Measurements from ENCODE around the gene NTRK2. TPM values are rescaled to one million over a fixed set of nuclear protein-coding genes. Genes with fewer than 3 reads are reported as not detected.

Gene NTRK2
- total RNA-seq, 4 donors from 2014 or later, result 2.9 to 15.9 (median 8.4) TPM

GRCh38 chr9:84808416-84808815 lies 138.9 kb downstream of the NTRK2 start:
- no peak for DNase-seq
- Histone ChIP-seq H3K4me3 (no peak overlapping the region), H3K27me3 (no peaks in the 10 kb centered on the region), H3K27ac (no peak overlapping the region), H3K9me3 (no peaks in the 10 kb centered on the region), H3K36me3 (no peaks in the 10 kb centered on the region), H3K4me1 (peaks cover 0 to 5% (median 0%) of the 10 kb centered on the region in 3 donors)
- intact Hi-C loops (cut with DNase I), result no loop called here
- TF ChIP-seq POLR2A (IDR thresholded peaks at IDR 0.05), result no peak
- no peak for TF ChIP-seq CTCF (IDR thresholded peaks at IDR 0.05)

GRCh38 chr9:84811072-84811750 lies 141.7 kb downstream of the NTRK2 start:
- no peaks in the 10 kb centered on the region for H3K36me3 ChIP-seq
- no peaks in the 10 kb centered on the region for H3K9me3 ChIP-seq
- intact Hi-C loops (cut with DNase I), result no loop called here
- 71 to 73% methylated on average over 4 of the region's 4 CpGs for WGBS, 2 donors
- TF ChIP-seq CTCF (IDR thresholded peaks at IDR 0.05) (no peak), POLR2A (IDR thresholded peaks at IDR 0.05) (no peak)
- H3K27me3 ChIP-seq, result no peaks in the 10 kb centered on the region
- DNase-seq, result no peak
- no peak overlapping the region for H3K4me3 ChIP-seq
- H3K4me1 ChIP-seq, result peaks cover 0 to 5% (median 0%) of the 10 kb centered on the region in 3 donors
- H3K27ac ChIP-seq, result no peak overlapping the region

- TF ChIP-seq CTCF (IDR thresholded peaks at IDR 0.05), result no peak
- TF ChIP-seq POLR2A (IDR thresholded peaks at IDR 0.05), result no peak
- no peak for DNase-seq
- 76 to 82% methylated on average over 1 of the region's 1 CpG for WGBS, 2 donors
- no peaks in the 10 kb centered on the region for H3K27me3 ChIP-seq
- no peaks in the 10 kb centered on the region for H3K36me3 ChIP-seq
- no peaks in the 10 kb centered on the region for H3K9me3 ChIP-seq
- intact Hi-C loops (cut with DNase I), result no loop called here
- peaks cover 0 to 5% (median 0%) of the 10 kb centered on the region in 3 donors for H3K4me1 ChIP-seq
- H3K4me3 ChIP-seq, result no peak overlapping the region
- no peak overlapping the region for H3K27ac ChIP-seq
These were observed 142.2 kb downstream of the NTRK2 start for GRCh38 chr9:84811751-84812074.

- DNase-seq, result no peak
- Histone ChIP-seq H3K9me3 (no peaks in the 10 kb centered on the region), H3K36me3 (no peaks in the 10 kb centered on the region), H3K4me3 (no peak overlapping the region), H3K27ac (no peak overlapping the region), H3K27me3 (no peaks in the 10 kb centered on the region), H3K4me1 (peaks cover 0 to 5% (median 0%) of the 10 kb centered on the region in 3 donors)
- TF ChIP-seq POLR2A (IDR thresholded peaks at IDR 0.05) (no peak), CTCF (IDR thresholded peaks at IDR 0.05) (no peak)
- intact Hi-C loops (cut with DNase I), result no loop called here
- WGBS, 2 donors, result 89 to 97% methylated on average over 5 of the region's 5 CpGs
These were observed 142.8 kb downstream of the NTRK2 start for GRCh38 chr9:84812355-84812754.

- Histone ChIP-seq H3K4me1 (peaks cover 0 to 5% (median 0%) of the 10 kb centered on the region in 3 donors), H3K27ac (no peak overlapping the region), H3K9me3 (no peaks in the 10 kb centered on the region), H3K36me3 (no peaks in the 10 kb centered on the region), H3K27me3 (no peaks in the 10 kb centered on the region), H3K4me3 (no peak overlapping the region)
- intact Hi-C loops (cut with DNase I), result no loop called here
- TF ChIP-seq CTCF (IDR thresholded peaks at IDR 0.05) (no peak), POLR2A (IDR thresholded peaks at IDR 0.05) (no peak)
- DNase-seq, result no peak
- 71 to 73% methylated on average over 3 of the region's 3 CpGs for WGBS, 2 donors
These were observed 143.3 kb downstream of the NTRK2 start for GRCh38 chr9:84812847-84813246.
